HEK293 (cell line): ENCODE data around the gene LMOD3.
A peak's percentile ranks its signal among the peaks of the same experiment; 100 is the strongest.

Source experiments
- CTCF ChIA-PET: fragments of 350-600 bp; formaldehyde crosslinking; extraction: SDS; loops from one replicate; lab custom pipeline; 2021; ENCODE audit warnings: antibody characterized with exemption; lab: Yijun Ruan, JAX
- POLR2A ChIA-PET: fragments of 300-600 bp; formaldehyde crosslinking; extraction: SDS; loops from one replicate; lab custom pipeline; 2020; ENCODE audit warnings: antibody characterized with exemption, inconsistent platforms; lab: Yijun Ruan, JAX
- H3K27ac ChIP-seq: fragments of 200-500 bp; sonication (Bioruptor generic); 2 replicates; pipeline ENCODE4 v1.5.1; 2014; ENCODE audit warnings: low read depth, low read length, control low read depth, inconsistent platforms; ENCODE audit errors: extremely low read depth
- H3K36me3 ChIP-seq, 2 experiments: fragments of 200-500 bp in 1 of 2; sonication (Bioruptor generic) in 1 of 2; 1 replicate in 1 of 2; 2 replicates in 1 of 2; pipeline ENCODE4 v1.5.1; 2014 to 2017; ENCODE audit warnings: inconsistent platforms in 2 of 2, low read length in 2 of 2; ENCODE audit not compliant: control insufficient read depth in 2 of 2, insufficient read depth in 1 of 2
- H3K4me1 ChIP-seq: fragments of 200-500 bp; sonication (Bioruptor generic); 2 replicates; pipeline ENCODE4 v1.5.1; 2014; ENCODE audit warnings: mild to moderate bottlenecking, low read length, inconsistent platforms; ENCODE audit not compliant: control insufficient read depth, insufficient read depth
- H3K4me3 ChIP-seq: 2 replicates; pipeline ENCODE4 v1.5.1; 2011; ENCODE audit warnings: low read depth, mild to moderate bottlenecking, control low read depth, low read length, moderate library complexity
- H3K9me3 ChIP-seq: fragments of 200-500 bp; sonication (Bioruptor generic); 2 replicates; pipeline ENCODE4 v1.5.1; 2014; ENCODE audit warnings: low read depth, low read length, inconsistent platforms; ENCODE audit not compliant: control insufficient read depth, insufficient read depth
- EGR2 ChIP-seq: fragments of 450-650 bp; formaldehyde crosslinking; IDR thresholded peaks from 2 replicates; pipeline ENCODE4 v1.5.1; 2016; ENCODE audit warnings: low read depth, missing biosample characterization, missing genetic modification characterization
- GLI2 ChIP-seq: fragments of 450-650 bp; formaldehyde crosslinking; IDR thresholded peaks from 2 replicates; pipeline ENCODE4; 2017; ENCODE audit warnings: missing biosample characterization, missing genetic modification characterization, low read depth, borderline replicate concordance
- GLI4 ChIP-seq: fragments of 450-650 bp; formaldehyde crosslinking; IDR thresholded peaks from 2 replicates; pipeline ENCODE4 v1.5.1; 2016; ENCODE audit warnings: missing biosample characterization, missing genetic modification characterization
- GLIS1 ChIP-seq: fragments of 450-650 bp; formaldehyde crosslinking; IDR thresholded peaks from 2 replicates; pipeline ENCODE4 v1.5.1; 2016; ENCODE audit warnings: missing biosample characterization, missing genetic modification characterization
- GLIS2 ChIP-seq: fragments of 450-650 bp; formaldehyde crosslinking; IDR thresholded peaks from 2 replicates; pipeline ENCODE4 v1.5.1; 2016; ENCODE audit warnings: missing biosample characterization, missing genetic modification characterization
- HOXA7 ChIP-seq: sonication (generic); formaldehyde crosslinking; IDR thresholded peaks from 2 replicates; pipeline ENCODE4 v1.8.1; 2022; ENCODE audit warnings: missing genetic modification reagents, borderline replicate concordance
- HOXC10 ChIP-seq: sonication (generic); formaldehyde crosslinking; IDR thresholded peaks from 2 replicates; pipeline ENCODE4 v1.8.1; 2023; ENCODE audit warnings: mild to moderate bottlenecking, missing genetic modification reagents
- KLF10 ChIP-seq: fragments of 450-650 bp; IDR thresholded peaks from 2 replicates; pipeline ENCODE4 v1.5.1; 2018; ENCODE audit warnings: missing biosample characterization, mild to moderate bottlenecking, missing genetic modification characterization
- PRDM6 ChIP-seq: fragments of 450-650 bp; formaldehyde crosslinking; IDR thresholded peaks from 2 replicates; pipeline ENCODE4 v1.5.1; 2017; ENCODE audit warnings: missing biosample characterization, missing genetic modification characterization
- ZBTB1 ChIP-seq: fragments of 450-650 bp; formaldehyde crosslinking; IDR thresholded peaks from 2 replicates; pipeline ENCODE4 v1.5.1; 2016; ENCODE audit warnings: missing biosample characterization, missing genetic modification characterization
- ZBTB17 ChIP-seq: fragments of 450-650 bp; formaldehyde crosslinking; IDR thresholded peaks from 2 replicates; pipeline ENCODE4 v1.5.1; 2016; ENCODE audit warnings: missing biosample characterization, missing genetic modification characterization
- ZBTB44 ChIP-seq: fragments of 450-650 bp; IDR thresholded peaks from 2 replicates; pipeline ENCODE4 v1.5.1; 2018; ENCODE audit warnings: missing biosample characterization, mild to moderate bottlenecking, missing genetic modification characterization
- ZEB2 ChIP-seq: fragments of 450-650 bp; formaldehyde crosslinking; IDR thresholded peaks from 2 replicates; pipeline ENCODE4 v1.5.1; 2016; ENCODE audit warnings: missing biosample characterization, missing genetic modification characterization
- ZFP37 ChIP-seq: fragments of 450-650 bp; formaldehyde crosslinking; IDR thresholded peaks from 2 replicates; pipeline ENCODE4 v1.5.1; 2016; ENCODE audit warnings: missing biosample characterization, missing genetic modification characterization
- ZIC2 ChIP-seq: fragments of 450-650 bp; formaldehyde crosslinking; IDR thresholded peaks from 2 replicates; pipeline ENCODE4 v1.5.1; 2016; ENCODE audit warnings: missing biosample characterization, missing genetic modification characterization
- ZNF114 ChIP-seq: fragments of 450-650 bp; formaldehyde crosslinking; IDR thresholded peaks from 2 replicates; pipeline ENCODE4 v1.5.0; 2017; ENCODE audit warnings: missing biosample characterization, missing genetic modification characterization
- ZNF132 ChIP-seq: fragments of 450-650 bp; formaldehyde crosslinking; IDR thresholded peaks from 2 replicates; pipeline ENCODE4 v1.5.1; 2017; ENCODE audit warnings: missing biosample characterization, missing genetic modification characterization, borderline replicate concordance
- ZNF174 ChIP-seq: fragments of 450-650 bp; formaldehyde crosslinking; IDR thresholded peaks from 2 replicates; pipeline ENCODE4 v1.5.0; 2017; ENCODE audit warnings: missing biosample characterization, mild to moderate bottlenecking, missing genetic modification characterization
- ZNF426 ChIP-seq: fragments of 450-650 bp; formaldehyde crosslinking; IDR thresholded peaks from 2 replicates; pipeline ENCODE4 v1.5.1; 2017; ENCODE audit warnings: missing biosample characterization, missing genetic modification characterization, mild to moderate bottlenecking, inconsistent platforms, moderate library complexity
- ZNF544 ChIP-seq: fragments of 450-650 bp; formaldehyde crosslinking; IDR thresholded peaks from 2 replicates; pipeline ENCODE4 v1.5.0; 2017; ENCODE audit warnings: missing biosample characterization, missing genetic modification characterization
- ZNF596 ChIP-seq: fragments of 450-650 bp; IDR thresholded peaks from 2 replicates; pipeline ENCODE4 v1.5.0; 2018; ENCODE audit warnings: missing biosample characterization, mild to moderate bottlenecking, missing genetic modification characterization, moderate library complexity
- ZNF624 ChIP-seq: fragments of 450-650 bp; formaldehyde crosslinking; IDR thresholded peaks from 2 replicates; pipeline ENCODE4 v1.5.1; 2017; ENCODE audit warnings: missing biosample characterization, missing genetic modification characterization
- ZNF654 ChIP-seq: fragments of 450-650 bp; formaldehyde crosslinking; IDR thresholded peaks from 2 replicates; pipeline ENCODE4 v1.5.1; 2016; ENCODE audit warnings: low read depth, missing biosample characterization, missing genetic modification characterization
- ZNF658 ChIP-seq: fragments of 450-650 bp; formaldehyde crosslinking; IDR thresholded peaks from 2 replicates; pipeline ENCODE4; 2016; ENCODE audit warnings: missing biosample characterization, missing genetic modification characterization
- ZNF747 ChIP-seq: fragments of 450-650 bp; formaldehyde crosslinking; IDR thresholded peaks from 2 replicates; pipeline ENCODE4 v1.5.1; 2016; ENCODE audit warnings: missing biosample characterization, missing genetic modification characterization
- ZNF785 ChIP-seq: fragments of 450-650 bp; formaldehyde crosslinking; IDR thresholded peaks from 2 replicates; pipeline ENCODE4 v1.5.1; 2016; ENCODE audit warnings: missing biosample characterization, missing genetic modification characterization
- TF ChIP-seq, protein P1 (sequence below): fragments of 450-650 bp; formaldehyde crosslinking; IDR thresholded peaks from 2 replicates; pipeline ENCODE4; 2016; ENCODE audit warnings: missing biosample characterization, missing genetic modification characterization
- TF ChIP-seq, protein P2 (sequence below): sonication (generic); formaldehyde crosslinking; IDR thresholded peaks from 2 replicates; pipeline ENCODE4 v1.8.1; 2022; ENCODE audit warnings: mild to moderate bottlenecking, moderate library complexity, missing genetic modification reagents

Gene LMOD3

DNA sequence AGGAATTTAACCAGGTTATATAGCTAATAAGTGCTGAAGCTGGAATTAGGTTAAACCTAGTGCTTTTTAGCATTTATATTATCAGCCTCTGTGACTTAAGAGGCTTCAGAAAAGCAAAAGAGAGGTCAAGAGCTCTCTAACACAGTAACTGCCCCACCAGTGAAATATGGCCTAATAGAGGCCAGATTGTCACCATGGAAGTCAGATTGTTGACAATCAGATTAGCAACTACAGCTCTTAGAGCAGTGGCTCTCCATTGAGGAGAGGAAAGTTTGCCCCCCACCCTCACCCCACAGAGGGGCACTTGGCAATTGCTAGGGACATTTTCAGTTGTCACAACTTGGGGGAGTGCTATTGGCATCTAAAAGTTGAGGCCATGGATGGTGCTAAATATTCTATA, 23.3 kb upstream of the LMOD3 start:
- Histone ChIP-seq H3K4me1 (peaks cover 16% of the 10 kb centered on the region), H3K36me3 (no peaks in the 10 kb centered on the region), H3K4me3 (no peak overlapping the region), H3K9me3 (no peaks in the 10 kb centered on the region), H3K27ac (no peak overlapping the region)
- CTCF ChIA-PET = interaction anchor here (0.6 to 2.0 kb wide), 3 partner anchors 24 to 161 kb away, joined by 3 to 6 read pairs (median 5); no protein-coding TSS in a partner anchor
- POLR2A ChIA-PET = no interaction called here
- no peak for TF ChIP-seq KLF10 (tag by site-specific recombination)
- no peak for TF ChIP-seq ZNF747 (tag by site-specific recombination)
- no peak for TF ChIP-seq ZNF596 (tag by site-specific recombination)
- TF ChIP-seq ZBTB1 (tag by site-specific recombination) = no peak

DNA sequence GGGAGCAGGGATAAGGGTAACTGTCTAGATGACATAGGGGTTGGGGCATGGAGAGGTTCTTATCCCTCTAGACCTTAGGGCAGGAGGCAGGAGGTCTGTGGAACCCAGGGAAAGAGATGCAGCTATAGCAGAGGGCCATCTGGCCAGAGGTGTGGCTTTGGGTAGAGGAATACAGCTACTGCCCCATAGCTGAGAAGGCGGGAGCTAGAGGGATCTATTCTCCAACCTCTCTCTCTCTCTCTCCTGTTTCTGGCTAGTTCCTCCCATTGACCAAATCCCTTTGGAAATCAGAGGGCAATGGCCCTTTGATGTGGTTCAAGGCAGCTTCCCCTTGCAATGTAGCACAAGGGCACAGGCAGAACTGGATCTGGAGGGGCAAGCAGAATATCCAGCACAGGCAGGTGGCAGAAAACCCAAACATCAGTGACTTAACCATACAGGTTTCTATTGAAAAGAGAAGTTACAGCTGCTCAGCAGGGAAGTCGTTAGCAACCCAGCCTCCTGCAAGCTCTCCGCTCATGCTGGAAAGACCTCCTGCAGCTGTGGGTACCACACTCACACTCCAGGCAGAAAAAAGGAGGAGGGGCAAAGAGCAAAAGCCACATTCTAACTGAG, 22.3 kb upstream of the LMOD3 start:
- CTCF ChIA-PET = interaction anchor here (0.6 to 2.0 kb wide), 2 partner anchors 23 to 161 kb away, joined by 3 to 6 read pairs; no protein-coding TSS in a partner anchor
- TF ChIP-seq PRDM6 (tag by site-specific recombination) = no peak
- TF ChIP-seq GLIS2 (tag by site-specific recombination) = 0 out of 2 replicates have a peak, but pooled peaks have one; percentile 23
- TF ChIP-seq GLIS1 (tag by site-specific recombination) = peak; percentile 91
- peak; percentile 91 for TF ChIP-seq ZIC2 (tag by site-specific recombination)
- Histone ChIP-seq H3K36me3 (no peaks in the 10 kb centered on the region), H3K4me1 (peaks cover 16% of the 10 kb centered on the region), H3K9me3 (no peaks in the 10 kb centered on the region), H3K27ac (no peak overlapping the region), H3K4me3 (no peak overlapping the region)
- POLR2A ChIA-PET = no interaction called here

GRCh38 chr3:69143612-69144011, 21.2 kb upstream of the LMOD3 start:
- H3K9me3 ChIP-seq = no peaks in the 10 kb centered on the region
- H3K27ac ChIP-seq = no peak overlapping the region
- ChIA-PET CTCF (no interaction called here), POLR2A (no interaction called here)
- H3K4me1 ChIP-seq = peaks cover 16% of the 10 kb centered on the region
- no peak overlapping the region for H3K4me3 ChIP-seq
- H3K36me3 ChIP-seq = no peaks in the 10 kb centered on the region
- TF ChIP-seq ZNF132 (tag by site-specific recombination) = no peak
- peak; percentile 65 for TF ChIP-seq ZEB2 (tag by site-specific recombination)
- TF ChIP-seq GLI4 (tag by site-specific recombination) = no peak
- TF ChIP-seq ZFP37 (tag by site-specific recombination) = no peak
- TF ChIP-seq ZNF174 (tag by site-specific recombination) = no peak
- no peak for TF ChIP-seq ZNF114
- no peak for TF ChIP-seq ZBTB1 (tag by site-specific recombination)
- TF ChIP-seq ZBTB17 (tag by site-specific recombination) = peak; percentile 97
- TF ChIP-seq EGR2 (tag by site-specific recombination) = no peak
- no peak for TF ChIP-seq ZNF544 (tag by site-specific recombination)
- TF ChIP-seq ZNF426 (tag by site-specific recombination) = no peak
- TF ChIP-seq ZNF658 (tag by site-specific recombination) = no peak
- no peak for TF ChIP-seq ZNF624 (tag by site-specific recombination)
- TF ChIP-seq ZBTB44 (tag by site-specific recombination) = peak; percentile 81
- TF ChIP-seq ZNF654 = no peak
- TF ChIP-seq, protein P1, sequence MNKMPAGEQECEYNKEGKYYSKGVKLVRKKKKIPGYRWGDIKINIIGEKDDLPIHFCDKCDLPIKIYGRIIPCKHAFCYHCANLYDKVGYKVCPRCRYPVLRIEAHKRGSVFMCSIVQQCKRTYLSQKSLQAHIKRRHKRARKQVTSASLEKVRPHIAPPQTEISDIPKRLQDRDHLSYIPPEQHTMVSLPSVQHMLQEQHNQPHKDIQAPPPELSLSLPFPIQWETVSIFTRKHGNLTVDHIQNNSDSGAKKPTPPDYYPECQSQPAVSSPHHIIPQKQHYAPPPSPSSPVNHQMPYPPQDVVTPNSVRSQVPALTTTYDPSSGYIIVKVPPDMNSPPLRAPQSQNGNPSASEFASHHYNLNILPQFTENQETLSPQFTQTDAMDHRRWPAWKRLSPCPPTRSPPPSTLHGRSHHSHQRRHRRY (tag by site-specific recombination) = no peak
- TF ChIP-seq HOXA7 (CRISPR knock-in tag) = no peak
- no peak for TF ChIP-seq GLI2 (tag by site-specific recombination)
- TF ChIP-seq, protein P2, sequence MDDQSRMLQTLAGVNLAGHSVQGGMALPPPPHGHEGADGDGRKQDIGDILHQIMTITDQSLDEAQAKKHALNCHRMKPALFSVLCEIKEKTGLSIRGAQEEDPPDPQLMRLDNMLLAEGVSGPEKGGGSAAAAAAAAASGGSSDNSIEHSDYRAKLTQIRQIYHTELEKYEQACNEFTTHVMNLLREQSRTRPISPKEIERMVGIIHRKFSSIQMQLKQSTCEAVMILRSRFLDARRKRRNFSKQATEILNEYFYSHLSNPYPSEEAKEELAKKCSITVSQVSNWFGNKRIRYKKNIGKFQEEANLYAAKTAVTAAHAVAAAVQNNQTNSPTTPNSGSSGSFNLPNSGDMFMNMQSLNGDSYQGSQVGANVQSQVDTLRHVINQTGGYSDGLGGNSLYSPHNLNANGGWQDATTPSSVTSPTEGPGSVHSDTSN = no peak
- no peak for TF ChIP-seq ZNF785 (tag by site-specific recombination)
- no peak for TF ChIP-seq HOXC10
